ENCODE results near the gene RSAD2.

DNA sequence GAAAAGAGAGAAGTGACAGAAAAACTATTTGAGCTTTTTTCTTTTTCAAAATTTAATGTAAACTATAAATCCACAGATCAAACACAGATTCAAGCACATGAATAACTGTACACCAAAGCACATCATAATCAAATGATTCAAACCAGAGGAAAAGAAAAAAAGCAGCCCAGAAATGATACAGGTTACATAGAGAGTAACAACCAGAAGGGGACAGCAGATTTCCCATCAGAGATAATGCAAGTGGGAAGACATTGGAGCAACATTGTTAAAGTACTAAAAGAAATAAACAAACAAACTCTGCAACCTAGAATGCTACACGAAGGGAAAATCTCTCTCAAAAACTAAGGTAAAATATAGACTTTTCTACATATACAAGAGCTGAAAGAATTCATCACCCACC lies 46.3 kb upstream of the RSAD2 start:
- TF ChIP-seq, protein P1, sequence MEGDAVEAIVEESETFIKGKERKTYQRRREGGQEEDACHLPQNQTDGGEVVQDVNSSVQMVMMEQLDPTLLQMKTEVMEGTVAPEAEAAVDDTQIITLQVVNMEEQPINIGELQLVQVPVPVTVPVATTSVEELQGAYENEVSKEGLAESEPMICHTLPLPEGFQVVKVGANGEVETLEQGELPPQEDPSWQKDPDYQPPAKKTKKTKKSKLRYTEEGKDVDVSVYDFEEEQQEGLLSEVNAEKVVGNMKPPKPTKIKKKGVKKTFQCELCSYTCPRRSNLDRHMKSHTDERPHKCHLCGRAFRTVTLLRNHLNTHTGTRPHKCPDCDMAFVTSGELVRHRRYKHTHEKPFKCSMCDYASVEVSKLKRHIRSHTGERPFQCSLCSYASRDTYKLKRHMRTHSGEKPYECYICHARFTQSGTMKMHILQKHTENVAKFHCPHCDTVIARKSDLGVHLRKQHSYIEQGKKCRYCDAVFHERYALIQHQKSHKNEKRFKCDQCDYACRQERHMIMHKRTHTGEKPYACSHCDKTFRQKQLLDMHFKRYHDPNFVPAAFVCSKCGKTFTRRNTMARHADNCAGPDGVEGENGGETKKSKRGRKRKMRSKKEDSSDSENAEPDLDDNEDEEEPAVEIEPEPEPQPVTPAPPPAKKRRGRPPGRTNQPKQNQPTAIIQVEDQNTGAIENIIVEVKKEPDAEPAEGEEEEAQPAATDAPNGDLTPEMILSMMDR (IDR thresholded peaks at IDR 0.05; ENCODE audit: insufficient read depth, low read length, poor library complexity, severe bottlenecking), result no peak
- no peak for TF ChIP-seq EZH2phosphoT487 (conservative IDR thresholded peaks at IDR 0.05; ENCODE audit: low read length)
